Effector memory CD8-positive, alpha-beta T cell (primary cell): ENCODE measurements around the gene MT4.

ENCODE experiments used
- ATAC-seq: fragments of 150-1000 bp; cut with Tn5 transposase; replicated peaks from 2 replicates; pipeline ENCODE4 v1.10.0; 2021; ENCODE audit warnings: mild to moderate bottlenecking, moderate library complexity
- DNase-seq, 3 experiments: peaks; one replicate each; pipeline ENCODE4 v3.0.0; 2021
- H3K27ac Mint-ChIP-seq, 2 donors: one replicate each; pipeline ENCODE4 v1.8.0; 2022; ENCODE audit warnings: mild to moderate bottlenecking in 2 of 2, mixed read lengths in 2 of 2, moderate library complexity in 2 of 2
- H3K27me3 Mint-ChIP-seq, 2 donors: one replicate each; pipeline ENCODE4 v1.8.0; 2022; ENCODE audit warnings: mixed read lengths in 2 of 2
- H3K36me3 Mint-ChIP-seq: one replicate; pipeline ENCODE4 v1.8.0; 2022; ENCODE audit warnings: mild to moderate bottlenecking, moderate library complexity, mixed read lengths; ENCODE audit not compliant: insufficient read depth
- H3K4me1 Mint-ChIP-seq, 2 donors: one replicate each; pipeline ENCODE4 v1.8.0; 2022; ENCODE audit warnings: low read depth in 2 of 2, mixed read lengths in 2 of 2
- H3K4me3 Mint-ChIP-seq, 2 donors: one replicate each; pipeline ENCODE4 v1.8.0; 2022; ENCODE audit warnings: mild to moderate bottlenecking in 2 of 2, mixed read lengths in 2 of 2, moderate library complexity in 2 of 2
- H3K9me3 Mint-ChIP-seq, 2 donors: one replicate each; pipeline ENCODE4 v1.8.0; 2022; ENCODE audit warnings: mixed read lengths in 2 of 2

The MT4 gene

GRCh38 chr16:56547120-56547948 lies 17.5 kb upstream of the MT4 start:
- peak; percentile 40 for ATAC-seq
- no peaks in the 10 kb centered on the region for H3K9me3 Mint-ChIP-seq
- peaks cover 5 to 16% of the 10 kb centered on the region in 2 donors for H3K4me1 Mint-ChIP-seq
- peak overlapping the region; percentile 15 to 62 for H3K27ac Mint-ChIP-seq
- H3K27me3 Mint-ChIP-seq = peaks cover 5 to 11% of the 10 kb centered on the region in 2 donors
- DNase-seq = no peak
- H3K4me3 Mint-ChIP-seq = peak overlapping the region in 1 of 2 donors; percentile 40
- no peaks in the 10 kb centered on the region for H3K36me3 Mint-ChIP-seq

- no peak for DNase-seq
- Mint-ChIP-seq H3K36me3 (no peaks in the 10 kb centered on the region), H3K27ac (peak overlapping the region; percentile 15 to 62), H3K27me3 (peaks cover 6 to 10% of the 10 kb centered on the region in 2 donors), H3K9me3 (no peaks in the 10 kb centered on the region), H3K4me3 (peak overlapping the region in 1 of 2 donors; percentile 57), H3K4me1 (peaks cover 5 to 16% of the 10 kb centered on the region in 2 donors)
- ATAC-seq = no peak
Measured at GRCh38 chr16:56547949-56548567, 16.8 kb upstream of the MT4 start.

- no peaks in the 10 kb centered on the region for H3K9me3 Mint-ChIP-seq
- H3K27me3 Mint-ChIP-seq = peaks cover 18 to 21% of the 10 kb centered on the region in 2 donors
- no peaks in the 10 kb centered on the region for H3K36me3 Mint-ChIP-seq
- H3K4me3 Mint-ChIP-seq = no peak overlapping the region
- no peak for DNase-seq
- no peak for ATAC-seq
- H3K27ac Mint-ChIP-seq = no peak overlapping the region
- peaks cover 5 to 16% of the 10 kb centered on the region in 2 donors for H3K4me1 Mint-ChIP-seq
Measured at GRCh38 chr16:56549161-56549560, 15.7 kb upstream of the MT4 start.

- no peak for DNase-seq
- Mint-ChIP-seq H3K27ac (no peak overlapping the region), H3K9me3 (no peaks in the 10 kb centered on the region), H3K4me3 (no peak overlapping the region), H3K4me1 (peaks cover 5 to 16% of the 10 kb centered on the region in 2 donors), H3K36me3 (no peaks in the 10 kb centered on the region), H3K27me3 (peaks cover 25 to 28% of the 10 kb centered on the region in 2 donors)
- no peak for ATAC-seq
Measured at GRCh38 chr16:56549744-56550385, 15.0 kb upstream of the MT4 start.

- no peak for DNase-seq
- Mint-ChIP-seq H3K36me3 (no peaks in the 10 kb centered on the region), H3K4me3 (no peak overlapping the region), H3K9me3 (no peaks in the 10 kb centered on the region), H3K27ac (no peak overlapping the region), H3K4me1 (peaks cover 5 to 13% of the 10 kb centered on the region in 2 donors), H3K27me3 (peaks cover 35 to 41% of the 10 kb centered on the region in 2 donors)
- no peak for ATAC-seq
Measured at GRCh38 chr16:56551796-56552738, 12.8 kb upstream of the MT4 start.

GRCh38 chr16:56554441-56554840 lies 10.4 kb upstream of the MT4 start:
- Mint-ChIP-seq H3K27ac (no peak overlapping the region), H3K36me3 (no peaks in the 10 kb centered on the region), H3K4me1 (no peaks in the 10 kb centered on the region), H3K4me3 (no peak overlapping the region), H3K9me3 (no peaks in the 10 kb centered on the region), H3K27me3 (peaks cover 55% of the 10 kb centered on the region in 2 donors)
- no peak for DNase-seq
- ATAC-seq = no peak

- Mint-ChIP-seq H3K36me3 (no peaks in the 10 kb centered on the region), H3K27me3 (peaks cover 66% of the 10 kb centered on the region in 2 donors), H3K4me1 (no peaks in the 10 kb centered on the region), H3K9me3 (no peaks in the 10 kb centered on the region), H3K4me3 (no peak overlapping the region), H3K27ac (no peak overlapping the region)
- DNase-seq = no peak
- no peak for ATAC-seq
Measured at GRCh38 chr16:56558024-56558747, 6.7 kb upstream of the MT4 start.

GRCh38 chr16:56559109-56559508 lies 5.8 kb upstream of the MT4 start:
- H3K9me3 Mint-ChIP-seq = no peaks in the 10 kb centered on the region
- ATAC-seq = no peak
- H3K27ac Mint-ChIP-seq = no peak overlapping the region
- no peak overlapping the region for H3K4me3 Mint-ChIP-seq
- DNase-seq = no peak
- no peaks in the 10 kb centered on the region for H3K36me3 Mint-ChIP-seq
- H3K27me3 Mint-ChIP-seq = peaks cover 56 to 57% of the 10 kb centered on the region in 2 donors
- no peaks in the 10 kb centered on the region for H3K4me1 Mint-ChIP-seq

GRCh38 chr16:56560447-56560846 lies 4.4 kb upstream of the MT4 start:
- Mint-ChIP-seq H3K36me3 (no peaks in the 10 kb centered on the region), H3K27me3 (peaks cover 44 to 45% of the 10 kb centered on the region in 2 donors), H3K4me3 (no peak overlapping the region), H3K9me3 (no peaks in the 10 kb centered on the region), H3K27ac (no peak overlapping the region), H3K4me1 (no peaks in the 10 kb centered on the region)
- ATAC-seq (no peak), DNase-seq (no peak)

- Mint-ChIP-seq H3K4me1 (no peaks in the 10 kb centered on the region), H3K27me3 (peaks cover 41 to 45% of the 10 kb centered on the region in 2 donors), H3K27ac (no peak overlapping the region), H3K36me3 (no peaks in the 10 kb centered on the region), H3K9me3 (no peaks in the 10 kb centered on the region), H3K4me3 (no peak overlapping the region)
- ATAC-seq = no peak
- DNase-seq = no peak
Measured at GRCh38 chr16:56561126-56561525, 3.7 kb upstream of the MT4 start.

GRCh38 chr16:56569971-56570370 lies 5.1 kb downstream of the MT4 start:
- peaks cover 0 to 18% of the 10 kb centered on the region in 2 donors for H3K27me3 Mint-ChIP-seq
- no peaks in the 10 kb centered on the region for H3K9me3 Mint-ChIP-seq
- no peak for DNase-seq
- H3K36me3 Mint-ChIP-seq = no peaks in the 10 kb centered on the region
- peak overlapping the region in 1 of 2 donors; percentile 20 for H3K27ac Mint-ChIP-seq
- H3K4me3 Mint-ChIP-seq = no peak overlapping the region
- peaks cover 0 to 4% of the 10 kb centered on the region in 2 donors for H3K4me1 Mint-ChIP-seq
- no peak for ATAC-seq

- no peaks in the 10 kb centered on the region for H3K9me3 Mint-ChIP-seq
- ATAC-seq = no peak
- no peak overlapping the region for H3K27ac Mint-ChIP-seq
- H3K4me1 Mint-ChIP-seq = peaks cover 0 to under 1% of the 10 kb centered on the region in 2 donors
- H3K4me3 Mint-ChIP-seq = no peak overlapping the region
- peaks cover 0 to 6% of the 10 kb centered on the region in 2 donors for H3K27me3 Mint-ChIP-seq
- no peak for DNase-seq
- H3K36me3 Mint-ChIP-seq = no peaks in the 10 kb centered on the region
Measured at GRCh38 chr16:56571525-56571924, 6.7 kb downstream of the MT4 start.
